DLD1 (cell line): Measurements from ENCODE around the gene ACVR1B.

Source experiments
- in situ Hi-C: cut with HindIII; loops from 2 replicates; pipeline ENCODE4 v1.10.0; 2017; ENCODE audit warnings: low sequenced_read_pairs

The ACVR1B gene

DNA sequence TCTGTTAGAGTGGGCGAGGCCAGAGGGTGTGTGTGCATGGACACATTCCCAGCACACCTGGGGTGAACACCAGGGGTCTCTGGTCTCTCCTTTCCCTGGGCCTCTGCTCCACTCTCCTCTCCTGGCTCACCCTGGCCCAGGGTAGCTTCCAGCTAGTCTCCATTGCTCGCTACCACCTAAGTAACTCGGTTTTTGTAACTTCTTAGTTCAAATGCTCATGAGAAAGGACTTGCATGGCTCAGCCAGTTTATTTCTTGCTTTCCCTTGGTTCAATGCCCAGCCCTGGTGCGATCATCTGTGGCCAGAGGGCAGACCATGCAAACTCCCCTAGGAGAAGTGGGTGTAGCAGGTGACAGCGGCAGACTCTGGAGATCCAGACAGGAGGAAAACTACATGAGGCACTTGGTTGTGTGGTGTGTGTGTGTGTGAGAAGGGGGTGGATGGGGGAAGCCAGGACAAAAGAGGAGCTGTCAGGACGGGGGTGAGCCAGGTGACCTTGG lies 8.9 kb upstream of the ACVR1B start:
- in situ Hi-C loops: no loop called here

DNA sequence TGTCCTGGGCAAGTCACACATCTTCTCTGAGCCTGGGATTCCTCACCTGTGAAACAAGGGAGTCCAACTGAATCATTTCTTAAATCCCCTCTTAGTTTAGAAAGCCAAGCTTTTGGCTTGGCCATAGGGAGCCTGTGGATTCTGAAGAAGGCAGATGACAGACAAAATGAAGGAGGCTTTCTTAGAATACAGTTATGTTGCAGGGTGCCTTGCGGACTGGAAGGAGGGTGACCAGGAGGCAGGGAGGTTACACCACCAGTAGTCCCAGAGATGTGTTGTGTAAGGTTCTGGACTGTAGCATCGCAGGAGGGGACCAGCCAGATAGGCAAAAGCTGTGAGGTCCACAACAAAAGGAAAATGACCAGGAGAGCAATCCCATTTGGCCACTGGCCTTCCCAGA lies 8.2 kb upstream of the ACVR1B start:
- in situ Hi-C loops: no loop called here

- in situ Hi-C loops: no loop called here
Observed at GRCh38 chr12:51944608-51945233, 6.8 kb upstream of the ACVR1B start.

GRCh38 chr12:51947246-51947996 lies 4.1 kb upstream of the ACVR1B start:
- in situ Hi-C loops: no loop called here

DNA sequence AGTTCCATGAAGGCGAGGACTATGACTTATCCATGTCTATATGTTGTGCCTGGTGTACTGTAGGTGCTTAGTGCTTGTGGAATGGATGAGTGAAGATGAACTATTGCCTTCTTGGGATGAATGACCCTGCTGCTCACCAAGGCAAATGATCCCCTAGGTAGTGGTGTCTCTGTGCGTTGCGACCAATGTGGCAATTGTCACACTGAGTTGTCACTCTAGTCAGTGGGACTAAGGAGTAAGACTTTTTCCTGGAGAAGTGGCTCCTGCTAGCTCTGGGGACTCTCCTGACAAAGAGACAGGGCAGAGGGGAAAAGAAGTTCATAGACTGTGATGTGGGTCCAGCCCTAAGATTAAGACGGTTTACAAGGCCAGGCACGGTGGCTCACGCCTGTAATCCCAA lies 3.4 kb upstream of the ACVR1B start:
- in situ Hi-C loops: no loop called here

DNA sequence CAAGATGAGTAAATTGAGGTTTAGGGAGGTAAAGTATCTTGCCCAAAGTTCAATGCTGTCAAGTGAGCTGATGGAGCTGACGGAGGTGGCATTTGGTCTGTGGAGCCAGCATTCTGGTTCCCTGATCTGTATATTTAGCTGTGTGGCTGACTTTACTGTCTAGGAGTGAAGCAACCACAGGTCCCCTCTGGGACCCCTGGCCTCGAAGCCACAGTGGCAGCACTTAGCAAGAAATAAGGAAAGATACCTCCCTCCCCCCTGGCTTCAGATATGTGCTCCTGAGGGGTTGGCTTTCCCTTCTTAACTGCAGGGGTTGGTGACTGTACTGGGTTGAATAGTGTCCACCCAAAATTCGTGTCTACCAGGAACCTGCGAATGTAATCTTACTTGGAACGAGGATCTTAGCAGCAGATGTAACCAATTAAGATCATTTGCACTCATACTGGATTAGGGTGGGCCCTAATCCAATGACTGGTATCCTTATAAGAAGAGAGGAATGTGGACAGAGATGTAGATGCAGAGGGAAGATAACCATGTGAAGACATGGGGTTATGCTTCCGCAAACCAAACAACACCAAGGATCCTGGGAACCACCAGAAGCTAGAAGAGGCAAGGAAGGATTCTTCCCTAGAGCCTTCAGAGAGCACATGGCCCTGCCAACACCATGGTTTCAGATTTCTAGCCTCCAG lies 2.0 kb upstream of the ACVR1B start:
- in situ Hi-C loops: loop anchor here (25.0 kb wide), 2 partner anchors 162 to 163 kb away; no protein-coding TSS in a partner anchor

- in situ Hi-C loops: loop anchor here (25.0 kb wide), 2 partner anchors 162 to 163 kb away; no protein-coding TSS in a partner anchor
Observed at GRCh38 chr12:51950682-51951198, 759 bp upstream of the ACVR1B start.

DNA sequence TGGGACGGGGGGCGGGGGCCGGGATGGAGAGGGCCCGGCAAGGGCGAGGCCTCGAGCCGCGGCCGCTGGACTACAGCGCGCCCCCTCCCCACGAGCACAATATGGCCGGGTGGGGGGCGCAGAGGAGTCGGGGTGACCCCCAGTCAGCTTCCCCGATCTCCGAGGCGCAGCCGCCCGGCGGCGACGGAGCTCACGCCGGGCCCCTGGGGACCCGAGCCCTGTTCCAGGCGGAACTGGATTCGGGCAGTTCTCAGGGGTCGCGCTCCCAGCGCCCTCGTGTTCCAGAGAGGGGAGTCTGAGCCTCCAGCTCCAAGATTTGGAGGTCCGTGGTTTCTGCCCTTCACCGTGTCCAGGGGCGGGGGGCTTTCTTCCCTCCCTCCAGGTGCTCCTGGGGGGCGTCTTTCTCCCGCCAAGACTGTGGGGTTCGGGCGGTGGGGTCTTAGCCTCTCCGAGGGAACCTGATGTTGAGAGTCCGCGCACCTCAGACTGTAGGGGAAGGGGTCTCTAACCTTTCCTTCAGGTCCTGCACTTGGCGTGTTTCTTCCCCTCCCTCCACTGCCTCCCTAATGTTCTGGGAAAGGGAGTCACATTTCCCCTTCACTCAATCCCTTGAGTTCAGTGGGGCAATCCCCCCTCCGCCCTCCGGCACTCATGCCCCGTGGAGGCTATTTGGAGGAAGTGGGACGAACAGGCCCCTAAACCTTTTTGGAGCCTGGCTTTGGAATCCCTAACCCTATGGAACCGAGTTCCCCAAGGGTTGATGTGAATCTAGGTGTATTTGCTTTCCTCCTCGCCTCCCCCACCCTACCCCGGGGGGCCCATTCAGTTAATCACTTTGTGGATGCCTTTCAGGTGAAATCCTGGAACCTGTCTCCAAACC lies 584 bp downstream of the ACVR1B start:
- in situ Hi-C loops: loop anchor here (25.0 kb wide), 2 partner anchors 160 to 165 kb away; no protein-coding TSS in a partner anchor

DNA sequence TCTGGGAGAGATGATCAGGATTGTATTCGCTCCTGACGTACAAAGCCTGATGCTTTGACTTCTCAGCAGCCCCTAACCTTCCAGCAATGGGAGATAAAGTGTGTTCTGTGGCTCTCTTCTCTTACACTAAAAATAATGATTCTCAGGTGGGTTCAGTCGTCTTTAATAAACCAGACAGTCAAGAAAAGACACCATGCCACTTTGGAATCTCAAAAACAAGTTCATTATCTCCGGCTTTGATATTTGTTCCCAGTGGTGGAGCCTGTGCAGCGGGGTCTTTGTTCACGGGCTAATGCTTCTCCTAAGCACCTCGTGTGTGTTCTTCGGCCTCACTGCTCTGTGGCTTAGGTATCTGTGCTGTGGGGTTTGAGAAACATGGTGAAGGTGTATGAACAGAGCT lies 1.6 kb downstream of the ACVR1B start:
- in situ Hi-C loops: loop anchor here (25.0 kb wide), 2 partner anchors 159 to 166 kb away; no protein-coding TSS in a partner anchor

GRCh38 chr12:51953864-51954263 lies 2.4 kb downstream of the ACVR1B start:
- in situ Hi-C loops: loop anchor here (25.0 kb wide), 2 partner anchors 158 to 167 kb away; no protein-coding TSS in a partner anchor

DNA sequence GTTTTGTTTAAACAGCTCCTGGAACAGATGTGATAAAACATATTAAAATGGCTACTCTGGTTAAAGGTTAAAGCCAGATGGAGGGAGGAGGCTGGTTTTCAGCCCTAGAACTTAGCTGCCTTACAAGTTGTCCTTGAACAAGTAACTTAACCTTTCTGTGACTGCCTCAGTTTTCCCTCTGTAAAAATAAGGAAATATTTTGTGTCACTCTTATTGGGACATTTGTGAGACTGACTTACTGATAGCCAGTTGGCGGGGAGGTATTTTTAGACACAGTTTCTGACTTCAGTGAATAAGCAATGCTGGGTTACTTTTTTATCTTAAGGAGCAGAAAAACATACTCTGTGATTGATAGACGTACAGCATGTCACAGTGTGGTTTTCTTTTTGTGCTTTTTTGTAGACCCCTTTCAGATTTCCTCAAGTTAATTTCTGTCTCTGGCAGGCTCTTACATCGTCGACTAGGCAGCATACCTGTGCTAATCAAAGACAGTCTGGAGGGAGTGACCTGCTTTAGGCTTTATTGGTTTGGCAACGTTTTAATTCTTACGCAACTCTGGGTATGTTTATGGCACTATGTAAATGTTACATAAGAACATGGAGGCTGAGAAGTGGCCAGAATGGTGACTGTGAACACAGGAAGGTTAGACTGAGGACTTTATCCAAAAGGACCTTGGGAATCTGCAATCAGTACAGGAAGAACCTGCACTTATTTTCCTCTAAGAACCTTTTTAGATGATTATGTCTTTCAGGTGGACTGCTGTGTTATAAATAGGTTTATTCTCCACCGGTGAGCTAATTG lies 3.3 kb downstream of the ACVR1B start:
- in situ Hi-C loops: loop anchor here (25.0 kb wide), 2 partner anchors 158 to 167 kb away; no protein-coding TSS in a partner anchor

DNA sequence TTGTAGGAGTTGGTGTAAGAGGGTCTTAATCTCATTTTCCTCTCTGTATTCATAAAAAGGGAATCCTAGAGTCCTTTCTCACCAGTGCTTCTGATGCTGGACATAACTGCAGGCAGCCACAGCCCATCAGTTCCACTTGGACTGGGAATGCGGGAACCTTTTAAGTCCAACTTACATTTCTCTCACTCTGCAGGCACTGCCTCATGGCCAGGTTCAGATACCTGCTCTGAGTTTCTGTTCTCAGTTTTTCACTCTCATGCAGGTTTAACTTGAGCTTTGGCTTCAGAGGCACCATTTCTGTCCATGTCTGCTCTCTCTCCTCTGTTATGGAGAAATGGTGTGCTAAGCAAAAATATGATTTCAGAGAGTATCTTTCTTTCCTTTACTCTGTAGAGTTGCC lies 4.2 kb downstream of the ACVR1B start:
- in situ Hi-C loops: loop anchor here (25.0 kb wide), 2 partner anchors 157 to 168 kb away; no protein-coding TSS in a partner anchor

DNA sequence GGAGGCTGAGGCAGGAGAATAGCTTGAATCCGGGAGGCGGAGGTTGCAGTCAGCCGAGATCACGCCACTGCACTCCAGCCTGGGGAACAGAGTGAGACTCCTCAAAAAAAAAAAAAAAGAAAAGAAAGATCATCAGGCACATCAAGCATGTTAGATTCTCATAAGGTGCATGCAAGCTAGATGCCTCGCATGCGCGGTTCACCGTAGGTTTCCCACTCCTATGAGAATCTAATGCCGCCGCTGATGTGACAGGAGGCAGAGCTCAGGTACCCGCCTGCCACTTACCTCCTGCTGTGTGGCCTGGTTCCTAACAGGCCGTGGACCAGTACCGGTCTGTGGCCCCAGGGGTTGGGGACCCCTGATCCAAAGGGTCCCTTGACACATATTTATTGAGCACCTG lies 7.0 kb downstream of the ACVR1B start:
- in situ Hi-C loops: loop anchor here (25.0 kb wide), 2 partner anchors 154 to 171 kb away; no protein-coding TSS in a partner anchor

DNA sequence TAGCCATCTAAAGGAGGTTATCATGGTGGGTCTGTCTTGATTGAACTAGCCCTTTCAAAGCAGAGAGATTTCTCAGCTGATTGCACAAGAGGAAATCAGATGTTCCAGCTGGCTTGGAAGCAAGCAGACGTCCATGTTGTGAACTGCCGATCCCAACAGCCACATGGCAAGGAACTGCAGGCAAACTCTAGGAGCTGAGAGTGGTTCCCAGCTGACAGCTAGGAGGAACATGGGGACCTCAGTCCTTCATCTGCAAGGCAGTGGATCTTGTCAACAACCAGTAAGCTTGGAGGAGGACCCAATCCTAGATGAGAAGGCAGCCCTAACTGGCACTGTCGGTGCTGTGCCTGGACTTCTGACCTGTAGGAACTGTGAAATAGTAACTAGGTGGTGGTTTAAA lies 7.7 kb downstream of the ACVR1B start:
- in situ Hi-C loops: loop anchor here (25.0 kb wide), 2 partner anchors 153 to 172 kb away; no protein-coding TSS in a partner anchor

DNA sequence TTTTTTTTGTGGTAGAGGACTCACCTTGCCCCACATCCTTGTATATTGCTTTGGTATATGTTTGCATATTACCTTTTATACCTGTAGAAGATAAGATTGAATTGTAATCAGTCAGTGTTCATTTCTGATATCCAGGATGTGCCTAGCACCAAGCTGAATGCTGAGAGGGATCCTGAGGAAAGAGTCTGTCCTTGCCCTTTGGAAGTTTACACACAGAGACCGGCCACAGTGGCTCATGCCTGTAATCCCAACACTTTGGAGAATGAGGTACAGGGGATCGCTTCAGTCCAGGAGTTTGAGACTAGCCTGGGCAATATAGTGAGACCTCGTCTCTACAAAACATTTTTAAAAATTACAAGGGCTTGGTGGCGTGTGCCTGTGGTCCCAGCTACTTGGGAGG lies 8.4 kb downstream of the ACVR1B start:
- in situ Hi-C loops: loop anchor here (25.0 kb wide), 2 partner anchors 152 to 173 kb away; no protein-coding TSS in a partner anchor

DNA sequence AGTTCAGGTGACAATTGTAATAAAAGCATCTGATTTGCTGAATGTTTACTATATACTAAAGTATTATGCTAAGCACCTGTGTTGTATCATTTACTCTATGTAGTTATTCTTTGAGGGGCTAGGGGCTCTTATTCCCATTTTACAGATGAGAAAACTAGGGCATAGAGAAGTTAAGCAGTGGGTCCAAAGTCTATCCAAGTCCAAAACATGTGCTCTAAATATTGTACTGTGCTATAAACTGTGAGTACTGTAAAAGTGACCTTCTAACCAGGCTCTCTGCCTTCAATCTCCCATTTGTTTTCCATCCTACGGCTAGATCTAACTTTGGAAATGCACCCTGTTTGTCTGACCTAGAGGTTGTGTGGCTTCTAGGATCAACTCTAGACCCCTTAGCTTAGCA lies 9.0 kb downstream of the ACVR1B start:
- in situ Hi-C loops: loop anchor here (25.0 kb wide), 2 partner anchors 152 to 173 kb away; no protein-coding TSS in a partner anchor

- in situ Hi-C loops: loop anchor here (25.0 kb wide), 2 partner anchors 151 to 174 kb away; no protein-coding TSS in a partner anchor
Observed at GRCh38 chr12:51960890-51961289, 9.4 kb downstream of the ACVR1B start.

DNA sequence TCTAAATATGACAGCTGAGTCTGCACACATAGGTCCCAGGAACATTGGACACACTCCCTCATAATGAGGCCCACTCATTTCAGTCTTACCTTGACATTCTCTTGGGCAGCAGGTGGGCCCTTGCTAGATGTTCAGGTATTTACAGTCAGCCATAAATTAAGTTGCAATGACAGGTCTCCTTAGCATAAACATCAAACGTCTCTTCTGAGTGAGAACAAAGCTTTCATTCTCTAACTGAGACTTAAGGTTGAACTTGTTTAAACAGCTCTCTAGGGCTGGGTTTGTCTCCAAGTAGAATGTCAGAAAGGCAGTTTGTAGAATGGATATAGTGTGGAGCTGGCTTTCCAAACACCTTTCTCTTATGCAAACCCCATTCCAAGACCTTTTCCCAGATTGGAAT lies 10.3 kb downstream of the ACVR1B start:
- in situ Hi-C loops: loop anchor here (25.0 kb wide), 2 partner anchors 150 to 175 kb away; no protein-coding TSS in a partner anchor

DNA sequence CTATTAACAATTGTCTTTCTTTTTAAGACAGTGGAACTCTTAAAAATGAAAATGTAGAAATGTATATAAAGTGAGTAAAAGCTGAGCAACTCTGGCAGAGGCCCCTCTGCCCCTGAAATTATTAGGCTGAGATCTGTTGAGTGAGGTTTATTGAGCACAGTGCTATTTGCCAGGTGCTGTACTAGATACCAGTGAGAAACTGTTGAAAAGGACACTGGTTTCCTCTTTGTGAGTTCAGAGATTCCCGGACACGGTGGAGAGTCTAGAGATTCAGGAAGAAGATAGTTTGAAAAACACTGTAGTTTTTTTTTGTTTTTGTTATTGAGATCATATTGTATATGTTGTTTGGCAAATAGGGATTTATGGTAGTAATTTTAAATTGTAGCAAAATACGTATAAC lies 11.2 kb downstream of the ACVR1B start:
- in situ Hi-C loops: loop anchor here (25.0 kb wide), 2 partner anchors 150 to 175 kb away; no protein-coding TSS in a partner anchor
